ENCODE results near the gene TSSC4.

DNA sequence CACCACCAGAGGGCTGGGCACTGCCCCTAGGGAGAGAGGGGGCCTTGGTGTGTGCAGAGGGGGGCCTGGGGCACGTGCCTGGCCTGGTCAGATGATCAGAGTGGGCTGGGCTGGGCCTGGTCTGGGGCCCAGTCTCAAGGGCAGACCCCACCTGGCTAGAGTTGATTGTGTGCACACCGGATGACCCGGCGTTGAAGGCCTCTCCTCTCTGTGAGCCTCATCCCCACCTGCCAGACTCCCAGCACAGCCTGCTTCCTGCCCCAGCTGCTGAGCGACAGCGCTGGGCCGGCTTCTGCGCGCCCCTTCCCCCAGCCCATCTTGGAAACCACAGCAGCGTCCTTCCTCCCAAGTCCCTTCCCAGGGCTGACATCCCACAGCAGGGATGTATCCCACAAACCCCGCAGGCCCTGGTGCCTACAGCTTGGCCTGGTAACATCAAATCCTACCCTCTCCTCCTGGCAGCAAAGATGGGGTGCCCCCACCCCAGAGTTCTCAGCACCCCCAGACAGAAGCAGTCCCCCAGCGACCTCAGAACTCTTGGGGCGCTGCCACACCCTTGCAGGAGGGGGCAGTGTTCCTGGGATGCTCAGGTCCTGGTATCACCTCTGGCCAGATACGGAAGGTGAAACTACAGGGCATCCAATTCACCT, 11.0 kb upstream of the TSSC4 start:
- TF ChIP-seq POLR2AphosphoS5 (IDR thresholded peaks at IDR 0.05; ENCODE audit: borderline replicate concordance, low read depth, low read length) (no peak), EZH2 (IDR thresholded peaks at IDR 0.05) (no peak), FOXP2 (optimal IDR thresholded peaks at IDR 0.05; ENCODE audit: control extremely low read depth, extremely low read length, insufficient read depth) (no peak)

All from SK-N-MC (cell line).